ENCODE measurements around the gene OPHN1. TPM values are rescaled to one million over a fixed set of nuclear protein-coding genes. Genes with fewer than 3 reads are reported as not detected.

OPHN1 gene
- total and polyA plus RNA-seq, 2 experiments from 2014 or later = 2.2 to 3.8 TPM

GRCh38 chrX:68411729-68412128, 21.6 kb downstream of the OPHN1 start:
- Mint-ChIP-seq H3K4me3 (no peak overlapping the region), H3K4me1 (peaks cover 2% of the 10 kb centered on the region; the same call in 1 of the 3 replicates), H3K27me3 (ENCODE audit: insufficient read depth, low read depth, poor library complexity) (peaks cover 1% of the 10 kb centered on the region), H3K9me3 (no peaks in the 10 kb centered on the region), H3K36me3 (ENCODE audit: low read depth) (no peaks in the 10 kb centered on the region), H3K27ac (no peak overlapping the region)
- Histone ChIP-seq H2AFZ (no peak overlapping the region), H3K27me3 (ENCODE audit: insufficient read depth) (no peaks in the 10 kb centered on the region), H3K27ac (ENCODE audit: low read depth) (no peak overlapping the region), H3F3A (replicated peaks; ENCODE audit: low read depth) (no peaks in the 10 kb centered on the region), H3K4me2 (no peak overlapping the region), H3K79me2 (replicated peaks; ENCODE audit: insufficient read depth) (no peaks in the 10 kb centered on the region), H3K36me3 (ENCODE audit: insufficient read depth) (no peaks in the 10 kb centered on the region), H3K9me2 (ENCODE audit: insufficient read depth) (no peaks in the 10 kb centered on the region), H3K4me3 (no peak overlapping the region), H4K20me1 (replicated peaks; ENCODE audit: insufficient read depth) (no peaks in the 10 kb centered on the region; the same call in 1 of the 2 replicates), H3K4me1 (ENCODE audit: insufficient read depth) (no peaks in the 10 kb centered on the region)
- DNase-seq (ENCODE audit: low spot score) = no peak
- ATAC-seq = no peak
- TF ChIP-seq POLR2AphosphoS5 (IDR thresholded peaks at IDR 0.05; ENCODE audit: low read depth) = no peak
- TF ChIP-seq ZNF331 (CRISPR knock-in tag; IDR thresholded peaks at IDR 0.05; ENCODE audit: low read depth) = no peak
- TF ChIP-seq, protein P1, sequence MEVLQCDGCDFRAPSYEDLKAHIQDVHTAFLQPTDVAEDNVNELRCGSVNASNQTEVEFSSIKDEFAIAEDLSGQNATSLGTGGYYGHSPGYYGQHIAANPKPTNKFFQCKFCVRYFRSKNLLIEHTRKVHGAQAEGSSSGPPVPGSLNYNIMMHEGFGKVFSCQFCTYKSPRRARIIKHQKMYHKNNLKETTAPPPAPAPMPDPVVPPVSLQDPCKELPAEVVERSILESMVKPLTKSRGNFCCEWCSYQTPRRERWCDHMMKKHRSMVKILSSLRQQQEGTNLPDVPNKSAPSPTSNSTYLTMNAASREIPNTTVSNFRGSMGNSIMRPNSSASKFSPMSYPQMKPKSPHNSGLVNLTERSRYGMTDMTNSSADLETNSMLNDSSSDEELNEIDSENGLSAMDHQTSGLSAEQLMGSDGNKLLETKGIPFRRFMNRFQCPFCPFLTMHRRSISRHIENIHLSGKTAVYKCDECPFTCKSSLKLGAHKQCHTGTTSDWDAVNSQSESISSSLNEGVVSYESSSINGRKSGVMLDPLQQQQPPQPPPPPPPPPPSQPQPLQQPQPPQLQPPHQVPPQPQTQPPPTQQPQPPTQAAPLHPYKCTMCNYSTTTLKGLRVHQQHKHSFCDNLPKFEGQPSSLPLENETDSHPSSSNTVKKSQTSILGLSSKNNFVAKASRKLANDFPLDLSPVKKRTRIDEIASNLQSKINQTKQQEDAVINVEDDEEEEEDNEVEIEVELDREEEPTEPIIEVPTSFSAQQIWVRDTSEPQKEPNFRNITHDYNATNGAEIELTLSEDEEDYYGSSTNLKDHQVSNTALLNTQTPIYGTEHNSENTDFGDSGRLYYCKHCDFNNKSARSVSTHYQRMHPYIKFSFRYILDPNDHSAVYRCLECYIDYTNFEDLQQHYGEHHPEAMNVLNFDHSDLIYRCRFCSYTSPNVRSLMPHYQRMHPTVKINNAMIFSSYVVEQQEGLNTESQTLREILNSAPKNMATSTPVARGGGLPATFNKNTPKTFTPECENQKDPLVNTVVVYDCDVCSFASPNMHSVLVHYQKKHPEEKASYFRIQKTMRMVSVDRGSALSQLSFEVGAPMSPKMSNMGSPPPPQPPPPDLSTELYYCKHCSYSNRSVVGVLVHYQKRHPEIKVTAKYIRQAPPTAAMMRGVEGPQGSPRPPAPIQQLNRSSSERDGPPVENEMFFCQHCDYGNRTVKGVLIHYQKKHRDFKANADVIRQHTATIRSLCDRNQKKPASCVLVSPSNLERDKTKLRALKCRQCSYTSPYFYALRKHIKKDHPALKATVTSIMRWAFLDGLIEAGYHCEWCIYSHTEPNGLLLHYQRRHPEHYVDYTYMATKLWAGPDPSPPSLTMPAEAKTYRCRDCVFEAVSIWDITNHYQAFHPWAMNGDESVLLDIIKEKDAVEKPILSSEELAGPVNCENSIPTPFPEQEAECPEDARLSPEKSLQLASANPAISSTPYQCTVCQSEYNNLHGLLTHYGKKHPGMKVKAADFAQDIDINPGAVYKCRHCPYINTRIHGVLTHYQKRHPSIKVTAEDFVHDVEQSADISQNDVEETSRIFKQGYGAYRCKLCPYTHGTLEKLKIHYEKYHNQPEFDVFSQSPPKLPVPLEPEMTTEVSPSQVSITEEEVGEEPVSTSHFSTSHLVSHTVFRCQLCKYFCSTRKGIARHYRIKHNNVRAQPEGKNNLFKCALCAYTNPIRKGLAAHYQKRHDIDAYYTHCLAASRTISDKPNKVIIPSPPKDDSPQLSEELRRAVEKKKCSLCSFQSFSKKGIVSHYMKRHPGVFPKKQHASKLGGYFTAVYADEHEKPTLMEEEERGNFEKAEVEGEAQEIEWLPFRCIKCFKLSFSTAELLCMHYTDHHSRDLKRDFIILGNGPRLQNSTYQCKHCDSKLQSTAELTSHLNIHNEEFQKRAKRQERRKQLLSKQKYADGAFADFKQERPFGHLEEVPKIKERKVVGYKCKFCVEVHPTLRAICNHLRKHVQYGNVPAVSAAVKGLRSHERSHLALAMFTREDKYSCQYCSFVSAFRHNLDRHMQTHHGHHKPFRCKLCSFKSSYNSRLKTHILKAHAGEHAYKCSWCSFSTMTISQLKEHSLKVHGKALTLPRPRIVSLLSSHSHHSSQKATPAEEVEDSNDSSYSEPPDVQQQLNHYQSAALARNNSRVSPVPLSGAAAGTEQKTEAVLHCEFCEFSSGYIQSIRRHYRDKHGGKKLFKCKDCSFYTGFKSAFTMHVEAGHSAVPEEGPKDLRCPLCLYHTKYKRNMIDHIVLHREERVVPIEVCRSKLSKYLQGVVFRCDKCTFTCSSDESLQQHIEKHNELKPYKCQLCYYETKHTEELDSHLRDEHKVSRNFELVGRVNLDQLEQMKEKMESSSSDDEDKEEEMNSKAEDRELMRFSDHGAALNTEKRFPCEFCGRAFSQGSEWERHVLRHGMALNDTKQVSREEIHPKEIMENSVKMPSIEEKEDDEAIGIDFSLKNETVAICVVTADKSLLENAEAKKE (CRISPR knock-in tag; IDR thresholded peaks at IDR 0.05) = no peak
- TF ChIP-seq, protein P2, sequence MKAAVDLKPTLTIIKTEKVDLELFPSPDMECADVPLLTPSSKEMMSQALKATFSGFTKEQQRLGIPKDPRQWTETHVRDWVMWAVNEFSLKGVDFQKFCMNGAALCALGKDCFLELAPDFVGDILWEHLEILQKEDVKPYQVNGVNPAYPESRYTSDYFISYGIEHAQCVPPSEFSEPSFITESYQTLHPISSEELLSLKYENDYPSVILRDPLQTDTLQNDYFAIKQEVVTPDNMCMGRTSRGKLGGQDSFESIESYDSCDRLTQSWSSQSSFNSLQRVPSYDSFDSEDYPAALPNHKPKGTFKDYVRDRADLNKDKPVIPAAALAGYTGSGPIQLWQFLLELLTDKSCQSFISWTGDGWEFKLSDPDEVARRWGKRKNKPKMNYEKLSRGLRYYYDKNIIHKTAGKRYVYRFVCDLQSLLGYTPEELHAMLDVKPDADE (IDR thresholded peaks at IDR 0.05) = no peak
- no peak for TF ChIP-seq ZNF114 (CRISPR knock-in tag; IDR thresholded peaks at IDR 0.05)
- no peak for TF ChIP-seq CTCF (conservative IDR thresholded peaks at IDR 0.05; ENCODE audit: low read depth in 2 of 2)
- TF ChIP-seq NANOG (IDR thresholded peaks at IDR 0.05; ENCODE audit: borderline replicate concordance) = no peak
- TF ChIP-seq CREB1 (CRISPR knock-in tag; IDR thresholded peaks at IDR 0.05; ENCODE audit: low read depth) = no peak
- no peak for TF ChIP-seq EZH2 (IDR thresholded peaks at IDR 0.05; ENCODE audit: low read depth, unreplicated experiment)
- TF ChIP-seq, protein P3, sequence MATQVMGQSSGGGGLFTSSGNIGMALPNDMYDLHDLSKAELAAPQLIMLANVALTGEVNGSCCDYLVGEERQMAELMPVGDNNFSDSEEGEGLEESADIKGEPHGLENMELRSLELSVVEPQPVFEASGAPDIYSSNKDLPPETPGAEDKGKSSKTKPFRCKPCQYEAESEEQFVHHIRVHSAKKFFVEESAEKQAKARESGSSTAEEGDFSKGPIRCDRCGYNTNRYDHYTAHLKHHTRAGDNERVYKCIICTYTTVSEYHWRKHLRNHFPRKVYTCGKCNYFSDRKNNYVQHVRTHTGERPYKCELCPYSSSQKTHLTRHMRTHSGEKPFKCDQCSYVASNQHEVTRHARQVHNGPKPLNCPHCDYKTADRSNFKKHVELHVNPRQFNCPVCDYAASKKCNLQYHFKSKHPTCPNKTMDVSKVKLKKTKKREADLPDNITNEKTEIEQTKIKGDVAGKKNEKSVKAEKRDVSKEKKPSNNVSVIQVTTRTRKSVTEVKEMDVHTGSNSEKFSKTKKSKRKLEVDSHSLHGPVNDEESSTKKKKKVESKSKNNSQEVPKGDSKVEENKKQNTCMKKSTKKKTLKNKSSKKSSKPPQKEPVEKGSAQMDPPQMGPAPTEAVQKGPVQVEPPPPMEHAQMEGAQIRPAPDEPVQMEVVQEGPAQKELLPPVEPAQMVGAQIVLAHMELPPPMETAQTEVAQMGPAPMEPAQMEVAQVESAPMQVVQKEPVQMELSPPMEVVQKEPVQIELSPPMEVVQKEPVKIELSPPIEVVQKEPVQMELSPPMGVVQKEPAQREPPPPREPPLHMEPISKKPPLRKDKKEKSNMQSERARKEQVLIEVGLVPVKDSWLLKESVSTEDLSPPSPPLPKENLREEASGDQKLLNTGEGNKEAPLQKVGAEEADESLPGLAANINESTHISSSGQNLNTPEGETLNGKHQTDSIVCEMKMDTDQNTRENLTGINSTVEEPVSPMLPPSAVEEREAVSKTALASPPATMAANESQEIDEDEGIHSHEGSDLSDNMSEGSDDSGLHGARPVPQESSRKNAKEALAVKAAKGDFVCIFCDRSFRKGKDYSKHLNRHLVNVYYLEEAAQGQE (IDR thresholded peaks at IDR 0.05; ENCODE audit: unreplicated experiment) = no peak
